Measurements from ENCODE around the gene RPS6KA6. TPM values are rescaled to one million over a fixed set of nuclear protein-coding genes. Genes with fewer than 3 reads are reported as not detected.

The RPS6KA6 gene
- total RNA-seq, 2 donors from 2014 or later = 17.9 to 18.3 TPM

DNA sequence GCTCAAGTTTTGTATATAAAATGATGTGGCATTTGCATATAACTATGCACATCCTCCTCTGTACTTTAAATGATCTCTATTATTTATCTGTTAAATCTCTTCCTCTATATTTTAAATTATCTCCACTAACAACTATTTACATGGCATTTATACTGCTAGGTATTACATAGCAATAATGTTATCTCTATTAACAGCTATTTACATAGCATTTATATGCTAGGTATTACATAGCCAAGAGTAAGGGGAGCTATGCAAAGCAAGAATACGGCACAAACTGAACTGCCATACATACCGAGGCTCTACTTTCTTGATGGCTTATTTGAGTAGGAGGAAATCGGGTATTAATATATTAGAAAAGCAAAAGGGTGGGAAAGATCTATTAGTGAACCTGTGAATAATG lies 12.7 kb downstream of the RPS6KA6 start:
- Histone ChIP-seq H3K4me1 (ENCODE audit: control insufficient read depth, insufficient read depth, low read length) (no peaks in the 10 kb centered on the region), H3K4me3 (ENCODE audit: low read length) (no peak overlapping the region), H3K9me3 (ENCODE audit: control insufficient read depth, low read length) (no peaks in the 10 kb centered on the region), H3K27me3 (ENCODE audit: control insufficient read depth, insufficient read depth, low read length, poor library complexity, severe bottlenecking) (no peaks in the 10 kb centered on the region), H3K9ac (ENCODE audit: extremely low read depth, low read length, poor library complexity, severe bottlenecking) (no peak overlapping the region), H3K36me3 (ENCODE audit: control insufficient read depth, insufficient read depth, low read length) (no peaks in the 10 kb centered on the region), H3K27ac (ENCODE audit: low read depth, low read length) (no peak overlapping the region)
- Mint-ChIP-seq H3K4me3 (no peak overlapping the region), H3K9me3 (peaks cover 16% of the 10 kb centered on the region), H3K27ac (no peak overlapping the region), H3K4me1 (no peaks in the 10 kb centered on the region), H3K27me3 (ENCODE audit: insufficient read depth) (no peaks in the 10 kb centered on the region), H3K36me3 (ENCODE audit: low read depth) (no peaks in the 10 kb centered on the region)
- 94% methylated on average over 2 of the region's 3 CpGs; no CpG with 5 or more reads in 1 of the 2 experiments for WGBS, 2 experiments (ENCODE audit: insufficient coverage in 1 of 2, insufficient read length in 1 of 2)
- TF ChIP-seq, protein P1, sequence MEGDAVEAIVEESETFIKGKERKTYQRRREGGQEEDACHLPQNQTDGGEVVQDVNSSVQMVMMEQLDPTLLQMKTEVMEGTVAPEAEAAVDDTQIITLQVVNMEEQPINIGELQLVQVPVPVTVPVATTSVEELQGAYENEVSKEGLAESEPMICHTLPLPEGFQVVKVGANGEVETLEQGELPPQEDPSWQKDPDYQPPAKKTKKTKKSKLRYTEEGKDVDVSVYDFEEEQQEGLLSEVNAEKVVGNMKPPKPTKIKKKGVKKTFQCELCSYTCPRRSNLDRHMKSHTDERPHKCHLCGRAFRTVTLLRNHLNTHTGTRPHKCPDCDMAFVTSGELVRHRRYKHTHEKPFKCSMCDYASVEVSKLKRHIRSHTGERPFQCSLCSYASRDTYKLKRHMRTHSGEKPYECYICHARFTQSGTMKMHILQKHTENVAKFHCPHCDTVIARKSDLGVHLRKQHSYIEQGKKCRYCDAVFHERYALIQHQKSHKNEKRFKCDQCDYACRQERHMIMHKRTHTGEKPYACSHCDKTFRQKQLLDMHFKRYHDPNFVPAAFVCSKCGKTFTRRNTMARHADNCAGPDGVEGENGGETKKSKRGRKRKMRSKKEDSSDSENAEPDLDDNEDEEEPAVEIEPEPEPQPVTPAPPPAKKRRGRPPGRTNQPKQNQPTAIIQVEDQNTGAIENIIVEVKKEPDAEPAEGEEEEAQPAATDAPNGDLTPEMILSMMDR (conservative IDR thresholded peaks at IDR 0.05) = no peak
- no peak for DNase-seq

DNA sequence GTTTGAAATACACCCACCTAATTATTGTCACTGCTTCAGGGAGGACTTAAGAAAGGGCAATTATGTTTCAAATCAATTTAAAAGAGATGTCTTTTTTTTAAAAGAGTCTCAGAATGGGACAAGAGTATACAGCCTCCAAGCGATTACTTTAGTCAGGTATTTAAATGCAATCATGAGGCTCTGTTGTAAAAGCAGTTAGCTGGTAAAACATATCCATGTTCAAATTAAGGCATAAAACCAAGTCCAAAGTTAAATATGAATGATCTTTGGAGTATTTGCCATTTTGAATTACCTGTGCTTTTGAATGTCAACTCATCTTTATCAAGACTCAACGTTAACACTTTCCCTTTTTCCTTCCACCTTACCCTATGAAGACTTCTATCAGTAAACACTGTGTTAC lies 13.7 kb downstream of the RPS6KA6 start:
- Mint-ChIP-seq H3K27ac (no peak overlapping the region), H3K27me3 (ENCODE audit: insufficient read depth) (no peaks in the 10 kb centered on the region), H3K4me1 (no peaks in the 10 kb centered on the region), H3K4me3 (no peak overlapping the region), H3K36me3 (ENCODE audit: low read depth) (no peaks in the 10 kb centered on the region), H3K9me3 (peaks cover 20% of the 10 kb centered on the region)
- Histone ChIP-seq H3K4me1 (ENCODE audit: control insufficient read depth, insufficient read depth, low read length) (no peaks in the 10 kb centered on the region), H3K9ac (ENCODE audit: extremely low read depth, low read length, poor library complexity, severe bottlenecking) (no peak overlapping the region), H3K36me3 (ENCODE audit: control insufficient read depth, insufficient read depth, low read length) (no peaks in the 10 kb centered on the region), H3K9me3 (ENCODE audit: control insufficient read depth, low read length) (no peaks in the 10 kb centered on the region), H3K27ac (ENCODE audit: low read depth, low read length) (no peak overlapping the region), H3K27me3 (ENCODE audit: control insufficient read depth, insufficient read depth, low read length, poor library complexity, severe bottlenecking) (no peaks in the 10 kb centered on the region), H3K4me3 (ENCODE audit: low read length) (no peak overlapping the region)
- TF ChIP-seq, protein P1 (conservative IDR thresholded peaks at IDR 0.05) = no peak
- DNase-seq = no peak
- WGBS, 2 experiments (ENCODE audit: insufficient coverage in 1 of 2, insufficient read length in 1 of 2) = 95% methylated on average over 2 of the region's 2 CpGs; no CpG with 5 or more reads in 1 of the 2 experiments

DNA sequence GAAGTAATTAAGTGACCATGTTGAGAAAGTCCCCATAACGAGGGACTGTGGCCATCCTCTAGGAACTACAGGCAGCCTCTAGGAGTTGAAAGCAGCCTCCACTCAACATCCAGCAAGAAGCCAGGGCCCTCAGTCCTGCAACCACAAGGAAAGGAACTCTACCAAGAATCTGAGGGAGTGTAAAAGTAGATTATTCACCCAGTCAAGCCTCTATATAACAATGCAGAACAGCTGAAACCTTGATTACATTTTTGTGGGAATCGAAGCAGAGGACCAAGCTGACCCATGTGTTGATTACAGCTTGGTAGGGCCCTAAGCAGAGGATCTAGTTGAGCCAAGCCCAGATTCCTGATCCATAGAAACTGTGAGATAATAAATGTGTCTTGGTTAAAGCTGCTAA lies 17.1 kb downstream of the RPS6KA6 start:
- Mint-ChIP-seq H3K9me3 (peaks cover 24% of the 10 kb centered on the region), H3K4me3 (no peak overlapping the region), H3K4me1 (no peaks in the 10 kb centered on the region), H3K27me3 (ENCODE audit: insufficient read depth) (no peaks in the 10 kb centered on the region), H3K27ac (no peak overlapping the region), H3K36me3 (ENCODE audit: low read depth) (no peaks in the 10 kb centered on the region)
- TF ChIP-seq, protein P1 (conservative IDR thresholded peaks at IDR 0.05) = no peak
- no peaks in the 10 kb centered on the region for H3K4me1 ChIP-seq (ENCODE audit: control insufficient read depth, insufficient read depth, low read length)
- no peak for DNase-seq
- no peaks in the 10 kb centered on the region for H3K9me3 ChIP-seq (ENCODE audit: control insufficient read depth, low read length)
- no peaks in the 10 kb centered on the region for H3K27me3 ChIP-seq (ENCODE audit: control insufficient read depth, insufficient read depth, low read length, poor library complexity, severe bottlenecking)
- no peak overlapping the region for H3K4me3 ChIP-seq (ENCODE audit: low read length)
- H3K27ac ChIP-seq (ENCODE audit: low read depth, low read length) = no peak overlapping the region
- H3K36me3 ChIP-seq (ENCODE audit: control insufficient read depth, insufficient read depth, low read length) = no peaks in the 10 kb centered on the region
- no peak overlapping the region for H3K9ac ChIP-seq (ENCODE audit: extremely low read depth, low read length, poor library complexity, severe bottlenecking)
- WGBS, 2 experiments (ENCODE audit: insufficient coverage in 1 of 2, insufficient read length in 1 of 2) = 82% methylated on average over 2 of the region's 2 CpGs; no CpG with 5 or more reads in 1 of the 2 experiments

All from endodermal cell (in vitro differentiated cells).